Activated effector memory CD4-positive, alpha-beta T cell treated with anti-CD3 and anti-CD28 coated beads, Interleukin-2, amount 50 U/mL, for 16 hours (primary cell): ENCODE results near the gene FOXL2NB.
"Not testable (repeated sequence)": the region's sequence is repeated elsewhere in the genome, so short reads cannot be mapped to it uniquely, and the experiment has no call there.

ENCODE experiments used
- DNase-seq: peaks from one replicate; pipeline ENCODE4 v3.0.0-alpha.2; 2020

FOXL2NB gene

DNA sequence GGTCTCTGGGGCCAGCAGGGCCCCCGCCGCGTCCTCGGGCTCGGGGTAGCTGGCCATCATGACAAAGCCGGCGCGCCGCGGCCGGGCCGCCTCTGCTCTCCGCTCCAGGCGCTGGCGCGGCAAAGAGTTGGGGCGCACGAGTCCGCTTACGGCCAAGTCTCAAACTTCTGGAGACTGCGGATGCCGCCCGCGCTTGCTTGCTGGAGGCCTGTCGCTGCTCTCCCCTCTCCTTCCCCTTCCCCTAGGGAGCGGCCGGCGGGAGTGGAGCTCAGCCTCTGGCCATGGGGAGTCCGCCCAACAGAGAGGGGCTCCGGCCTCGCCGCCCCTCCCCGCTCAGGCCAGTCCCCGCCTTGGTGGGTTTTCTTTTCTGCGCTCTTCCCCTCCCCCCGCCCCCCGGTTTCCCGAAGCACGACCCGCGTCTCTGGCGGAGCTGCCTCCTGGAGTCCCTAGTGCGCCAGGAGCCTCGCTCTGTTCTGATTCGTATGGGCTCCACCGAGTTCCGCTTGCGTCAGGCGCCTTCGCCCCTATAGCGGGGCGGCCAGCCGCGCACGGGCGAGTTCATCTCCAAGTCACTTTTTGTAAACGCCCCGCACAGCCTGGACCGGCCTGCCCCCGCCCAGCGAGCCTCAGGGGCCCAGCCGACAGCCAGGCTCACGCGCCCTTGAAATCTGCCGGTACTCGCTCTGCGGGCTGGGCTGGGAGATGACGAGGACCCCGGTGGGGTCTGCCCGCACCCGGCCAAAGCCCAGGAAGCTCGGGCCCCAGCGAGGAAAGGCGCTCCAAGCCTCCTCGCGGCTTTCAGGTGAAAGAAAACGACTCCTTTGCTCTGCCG is at the start of gene FOXL2NB, which contains the start of gene FOXL2:
TSS of gene FOXL2NB (plus strand) at position 555 of the 832 bp plus-strand sequence. CDS start at position 703, 148 bp downstream.
TSS of gene FOXL2 (minus strand) at position 475 of the 832 bp plus-strand sequence. CDS start at position 60, 415 bp downstream.
- peak; percentile 71 for DNase-seq

DNA sequence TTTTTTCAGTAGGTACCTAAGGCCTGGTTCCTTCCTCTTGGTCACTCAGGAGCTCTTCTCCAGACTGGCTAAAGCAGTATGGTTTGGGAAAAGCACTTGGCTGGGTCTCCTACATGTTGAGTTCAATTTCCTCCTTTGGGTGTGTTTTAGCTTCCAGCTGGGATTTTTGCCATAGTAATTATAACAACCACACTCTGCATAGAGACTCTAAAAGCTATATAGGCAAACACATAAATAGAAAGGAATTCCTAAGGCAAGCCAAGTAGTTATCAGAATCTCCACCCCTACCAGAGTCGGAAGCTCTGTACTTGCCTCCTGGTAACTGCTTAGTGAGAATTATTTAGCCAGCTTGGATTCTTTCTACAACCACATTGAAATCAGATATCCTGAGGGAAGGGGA is 48.7 kb upstream of the FOXL2NB start:
- no peak for DNase-seq

DNA sequence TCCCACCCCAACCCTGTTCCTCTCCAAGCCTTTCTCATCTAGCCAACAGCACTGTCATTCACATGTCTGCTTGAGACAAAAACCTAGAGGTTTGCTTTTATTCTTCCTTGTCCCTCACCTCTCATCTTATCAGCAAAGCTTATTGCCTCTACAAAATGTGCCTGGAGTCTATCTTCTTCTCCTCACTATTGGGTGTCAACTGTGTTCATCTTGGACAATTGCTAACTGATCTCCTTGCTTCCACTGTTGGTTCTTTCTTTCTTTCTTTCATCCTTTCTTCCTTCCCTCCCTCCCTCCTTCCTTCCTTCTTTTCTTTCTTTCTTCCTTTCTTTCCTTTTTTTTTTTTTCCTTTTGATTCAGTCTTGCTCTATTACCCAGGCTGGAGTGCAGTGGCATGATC is 48.3 kb upstream of the FOXL2NB start:
- no peak for DNase-seq

DNA sequence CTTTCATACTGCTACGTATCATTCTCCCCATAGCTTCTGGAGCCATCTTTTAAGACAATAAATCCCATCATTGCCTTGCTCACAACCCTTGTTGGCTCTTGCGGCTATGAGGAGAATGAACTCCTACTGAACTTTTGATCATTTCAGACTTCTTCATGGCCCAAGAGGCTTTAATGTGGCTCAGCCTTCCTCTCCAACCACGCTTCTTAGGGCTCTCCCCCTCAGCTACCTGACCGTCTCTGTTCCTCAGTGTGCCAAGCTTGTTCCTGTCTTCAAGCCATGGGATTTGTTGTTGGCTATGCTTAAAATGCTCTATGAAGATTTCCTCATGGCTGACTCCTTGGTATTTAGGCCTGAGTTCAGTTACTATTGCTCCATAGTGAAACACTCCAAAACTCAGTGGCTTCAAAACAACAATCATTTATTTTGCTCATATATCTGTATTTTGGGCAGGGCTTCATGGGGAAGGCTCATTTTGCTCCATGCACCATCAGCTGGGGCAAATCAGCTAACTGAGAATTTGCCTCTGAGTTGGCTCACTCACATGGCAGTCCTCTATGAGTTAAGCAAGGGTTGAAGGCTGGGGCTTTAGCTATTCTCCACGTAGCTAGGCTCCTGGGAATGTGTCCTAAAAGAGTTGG is 47.5 kb upstream of the FOXL2NB start:
- no peak for DNase-seq

DNA sequence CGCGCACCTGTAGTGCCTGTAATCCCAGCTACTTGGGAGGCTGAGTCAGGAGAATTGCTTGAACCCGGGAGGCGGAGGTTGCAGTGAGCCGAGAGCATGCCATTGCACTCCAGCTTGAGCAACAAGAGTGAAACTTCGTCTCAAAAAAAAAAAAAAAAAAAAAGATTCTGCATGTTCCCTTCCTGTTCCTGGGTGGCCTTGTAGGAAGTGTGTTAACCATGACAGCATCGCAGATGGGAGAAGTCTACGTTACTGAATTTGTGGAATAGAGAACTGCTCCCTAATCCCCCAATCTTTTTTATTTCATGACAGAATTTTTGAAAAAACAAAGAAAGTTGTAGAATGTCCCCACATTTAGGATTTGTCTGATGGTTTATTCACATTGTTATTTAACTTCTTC is 45.5 kb upstream of the FOXL2NB start:
- no peak for DNase-seq

DNA sequence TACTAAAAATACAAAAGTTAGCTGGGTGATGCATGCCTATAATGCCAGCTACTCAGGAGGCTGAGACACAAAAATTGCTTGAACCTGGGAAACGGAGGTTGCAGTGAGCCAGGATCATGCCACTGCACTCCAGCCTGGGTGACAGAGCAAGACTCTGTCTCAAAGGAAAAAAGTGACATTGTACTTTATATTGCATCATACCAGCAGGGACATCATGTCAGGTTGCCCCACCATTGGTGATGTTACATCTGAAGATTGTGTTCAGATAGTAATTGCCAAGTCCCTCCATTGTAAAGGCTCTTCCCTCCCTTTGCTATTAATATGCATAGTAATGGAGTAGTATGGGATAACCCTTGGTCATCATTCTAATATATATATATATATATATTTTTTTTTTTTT is 44.8 kb upstream of the FOXL2NB start:
- no peak for DNase-seq

DNA sequence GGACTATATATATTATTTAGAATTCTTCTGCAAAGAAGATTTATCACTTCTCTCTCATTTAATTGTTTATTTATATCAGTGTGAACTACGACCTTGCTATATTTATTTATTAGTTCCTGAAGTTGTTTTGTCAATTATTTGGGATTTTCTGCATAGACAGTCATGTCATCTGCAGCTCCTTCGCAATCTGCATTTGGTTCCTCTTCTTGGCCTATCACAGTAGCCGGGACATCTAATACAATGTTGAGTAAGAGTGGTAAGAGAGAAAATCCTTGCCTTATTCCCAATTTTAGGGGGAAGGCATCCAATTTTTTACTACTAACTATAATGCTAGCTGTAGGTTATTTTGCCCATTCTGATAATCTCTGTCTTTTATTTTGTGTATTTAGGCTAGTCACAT is 39.5 kb upstream of the FOXL2NB start:
- no peak for DNase-seq

DNA sequence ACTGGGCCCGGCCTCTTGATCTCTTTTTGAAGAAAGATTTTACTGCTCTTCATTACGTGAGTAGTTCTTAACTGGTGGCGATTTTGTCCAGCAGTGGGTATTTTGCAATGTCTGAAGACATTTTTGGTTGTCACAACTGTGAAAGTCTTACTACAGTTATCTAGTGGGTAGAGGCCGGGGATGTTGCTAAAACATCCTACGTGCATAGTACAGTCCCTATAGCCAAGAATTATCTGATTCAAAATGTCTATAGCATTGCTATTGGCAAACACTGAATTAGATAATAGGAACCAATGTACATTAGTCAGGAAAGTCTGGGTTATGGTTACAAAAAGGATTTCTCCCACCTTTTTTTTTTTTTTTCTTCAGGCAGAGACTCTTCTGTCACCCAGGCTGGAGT is 38.2 kb upstream of the FOXL2NB start:
- no peak for DNase-seq

DNA sequence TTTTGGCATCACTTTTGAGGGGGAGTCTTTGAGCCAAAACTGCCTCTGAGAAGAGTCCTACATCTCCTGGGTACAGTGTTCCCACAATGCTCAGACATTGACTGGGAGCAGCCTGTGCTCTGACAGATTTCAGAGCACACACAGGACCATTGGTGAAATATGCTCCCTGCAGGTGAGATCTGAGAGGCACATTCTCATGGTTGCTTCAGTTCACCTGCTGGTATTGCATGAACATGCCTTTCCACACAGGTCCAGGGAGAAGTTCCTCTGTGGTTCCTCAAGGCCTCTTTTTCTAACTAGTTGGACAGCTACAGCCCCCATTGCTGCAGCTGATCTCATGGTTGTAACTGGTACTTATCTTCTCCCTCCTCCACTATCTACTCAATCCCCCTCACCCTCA is 37.1 kb upstream of the FOXL2NB start:
- DNase-seq = no peak

DNA sequence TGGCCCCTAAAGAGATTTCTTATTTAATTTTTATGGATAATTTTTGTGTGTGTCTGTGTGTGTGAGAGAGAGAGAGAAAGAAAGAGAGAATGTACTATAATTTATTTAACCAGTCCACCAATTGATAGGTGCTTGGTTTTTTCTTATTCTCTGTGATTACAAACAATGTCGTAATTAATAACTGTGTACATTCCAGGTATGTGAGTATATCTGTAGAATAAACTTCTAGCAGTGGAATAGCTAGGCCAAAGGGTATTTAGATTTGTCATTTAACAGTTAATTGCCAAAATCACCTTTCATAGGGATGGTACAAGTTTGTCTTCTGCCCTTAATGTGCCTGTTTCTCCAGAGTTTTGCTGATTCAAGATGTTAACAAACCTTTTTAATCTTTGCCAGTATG is 35.4 kb upstream of the FOXL2NB start:
- DNase-seq = no peak

DNA sequence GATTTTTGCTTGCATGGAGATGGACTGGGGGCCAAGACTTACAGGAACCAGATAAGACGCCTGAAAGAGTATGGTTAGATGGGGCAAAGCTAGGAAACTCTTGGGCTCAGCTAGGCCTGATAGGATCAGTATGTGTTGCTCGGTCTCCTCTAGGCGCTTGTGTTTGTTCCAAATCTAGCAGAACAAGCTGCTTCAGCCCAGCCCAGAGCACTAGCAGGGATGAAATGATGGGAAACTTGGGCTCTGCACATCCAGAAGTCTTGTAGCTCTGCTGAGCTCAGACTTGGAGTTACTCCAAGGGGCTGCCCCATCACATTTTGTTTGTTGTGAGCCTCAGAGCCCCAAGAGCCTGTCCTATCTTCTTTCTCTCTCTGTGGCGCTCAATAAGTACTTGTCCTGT is 34.8 kb upstream of the FOXL2NB start:
- no peak for DNase-seq

DNA sequence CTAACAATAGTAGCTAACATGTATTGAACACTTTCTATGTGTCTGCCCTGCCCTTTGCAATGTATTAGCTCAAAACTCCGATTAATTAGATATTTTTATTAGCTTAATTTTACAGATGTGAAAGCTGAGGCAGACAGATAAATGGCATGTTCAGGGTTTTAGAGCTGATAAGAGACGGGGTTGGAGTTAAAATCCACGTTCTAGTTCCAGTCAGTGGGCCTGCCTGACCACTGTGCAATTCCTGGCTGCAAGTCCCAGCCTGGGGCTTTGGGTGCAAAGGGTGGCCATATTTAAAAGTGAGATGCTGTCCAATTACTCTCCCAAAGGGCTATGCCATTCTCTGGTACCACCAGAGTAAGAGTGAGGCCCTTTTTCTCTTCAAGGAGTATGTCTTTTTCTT is 33.3 kb upstream of the FOXL2NB start:
- no peak for DNase-seq

DNA sequence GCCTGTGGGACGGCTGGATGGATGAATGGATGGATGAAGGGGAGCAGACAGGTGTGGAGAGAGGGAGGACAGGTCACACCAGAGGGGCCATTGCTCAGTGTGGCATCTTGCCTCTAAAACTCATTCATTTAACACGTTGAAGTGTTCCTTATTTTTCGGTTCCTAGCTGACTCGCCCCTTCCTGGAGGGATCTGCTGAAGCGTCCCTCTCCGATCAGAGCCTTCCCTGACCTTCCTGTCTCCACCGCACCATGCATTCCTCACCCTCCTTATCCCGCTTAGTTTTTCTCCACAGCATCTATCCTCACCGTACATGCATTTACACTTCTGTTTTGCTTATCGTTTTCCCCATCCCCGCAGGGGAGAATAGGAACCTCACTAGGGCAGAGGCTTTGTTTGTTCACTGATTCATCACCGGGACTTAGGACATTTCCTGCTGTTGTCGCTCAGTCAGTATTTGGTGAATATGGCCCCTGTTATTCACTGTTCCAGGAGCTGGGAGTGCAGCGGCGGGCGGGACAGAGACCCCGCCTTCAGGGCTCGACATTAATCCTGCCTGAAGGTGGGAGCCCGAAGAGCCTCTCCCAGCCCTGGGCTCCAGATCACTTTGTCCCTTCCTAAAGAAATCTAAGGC is 32.0 kb upstream of the FOXL2NB start:
- no peak for DNase-seq

DNA sequence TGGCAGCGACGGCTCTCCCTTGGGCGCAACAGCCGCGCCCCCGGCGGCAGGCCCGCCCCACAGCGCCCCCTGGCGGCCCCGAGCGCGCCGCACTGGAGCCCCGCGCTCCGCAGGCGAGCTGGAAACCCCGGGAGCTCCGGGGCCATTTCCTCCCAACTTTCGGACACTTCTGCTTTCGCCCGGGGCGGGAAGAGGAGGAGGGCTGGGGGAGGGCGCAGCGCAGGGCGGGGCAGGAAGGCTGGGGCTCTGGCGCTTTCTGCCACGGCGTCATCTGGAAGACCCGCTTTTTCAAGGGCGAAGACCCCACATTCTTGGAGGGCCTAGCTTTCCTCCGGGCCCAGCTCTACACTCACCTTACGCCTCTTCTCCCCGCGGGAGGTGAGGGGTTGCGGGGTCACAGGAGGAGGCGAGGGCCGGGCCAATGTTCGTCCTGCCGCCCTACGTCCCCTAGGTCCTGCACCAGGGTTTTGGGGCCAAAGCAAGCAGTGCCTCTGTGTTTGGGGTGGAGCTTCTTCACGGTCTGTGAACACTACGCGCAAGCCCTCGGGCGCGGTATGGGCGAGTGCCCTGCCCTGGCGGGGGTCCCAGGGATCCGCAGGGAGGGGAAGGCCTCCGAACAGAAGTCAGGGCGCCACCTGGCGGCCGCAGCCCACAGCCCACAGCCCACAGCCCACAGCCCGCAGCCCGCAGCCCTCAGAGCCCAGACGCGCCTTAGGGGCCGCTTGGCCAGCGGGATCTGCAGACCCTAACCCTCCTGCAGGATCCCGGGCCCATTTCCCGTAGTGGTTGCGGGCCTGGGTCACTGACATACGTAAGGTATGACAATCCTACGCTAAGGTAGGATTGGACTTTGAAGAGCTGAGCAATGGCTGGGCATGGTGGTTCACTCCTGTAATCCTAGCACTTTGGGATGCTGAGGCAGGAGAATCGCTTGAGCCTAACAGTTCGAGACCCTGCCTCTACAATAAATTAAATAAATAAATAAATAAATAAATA is 31.2 kb upstream of the FOXL2NB start:
- peak; percentile 92 for DNase-seq

DNA sequence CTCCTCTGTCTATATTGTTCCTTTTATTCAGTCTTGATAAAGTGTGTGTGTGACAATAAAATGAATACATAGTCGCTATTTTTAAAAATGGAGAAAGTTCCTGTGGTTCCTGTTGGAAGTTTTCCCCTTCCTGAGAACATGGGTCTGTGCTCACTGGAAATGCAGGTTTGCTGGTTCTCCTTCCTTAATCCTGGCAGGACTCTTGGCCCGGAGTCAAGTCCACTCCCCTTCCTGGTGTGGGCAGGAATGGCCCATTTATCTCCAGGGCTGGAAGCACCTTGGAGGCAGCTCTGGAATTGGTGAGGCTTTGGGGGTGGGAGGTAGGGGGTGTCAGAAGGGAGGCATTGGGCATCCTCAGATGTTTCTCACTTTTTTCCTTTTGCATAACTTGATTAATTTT is 30.2 kb upstream of the FOXL2NB start:
- DNase-seq = no peak

DNA sequence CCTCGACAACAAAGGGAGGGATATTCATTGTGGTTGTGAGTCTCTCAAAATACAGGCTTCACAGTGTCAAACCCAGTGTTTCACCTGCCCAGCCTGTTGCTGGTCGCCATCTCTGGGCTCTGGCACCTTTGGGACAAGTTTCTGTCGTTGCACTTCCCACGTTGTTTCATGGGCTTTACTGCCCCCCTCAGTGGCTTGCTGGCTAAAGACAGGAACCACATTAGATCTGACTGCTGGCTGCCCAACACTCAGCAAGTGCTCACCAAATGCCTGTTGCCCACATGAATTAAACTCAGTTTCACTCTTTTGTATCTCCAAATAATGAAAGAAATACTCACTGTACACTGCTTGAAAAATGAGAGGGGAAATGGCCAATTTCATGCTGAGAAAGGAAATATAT is 27.7 kb upstream of the FOXL2NB start:
- no peak for DNase-seq

DNA sequence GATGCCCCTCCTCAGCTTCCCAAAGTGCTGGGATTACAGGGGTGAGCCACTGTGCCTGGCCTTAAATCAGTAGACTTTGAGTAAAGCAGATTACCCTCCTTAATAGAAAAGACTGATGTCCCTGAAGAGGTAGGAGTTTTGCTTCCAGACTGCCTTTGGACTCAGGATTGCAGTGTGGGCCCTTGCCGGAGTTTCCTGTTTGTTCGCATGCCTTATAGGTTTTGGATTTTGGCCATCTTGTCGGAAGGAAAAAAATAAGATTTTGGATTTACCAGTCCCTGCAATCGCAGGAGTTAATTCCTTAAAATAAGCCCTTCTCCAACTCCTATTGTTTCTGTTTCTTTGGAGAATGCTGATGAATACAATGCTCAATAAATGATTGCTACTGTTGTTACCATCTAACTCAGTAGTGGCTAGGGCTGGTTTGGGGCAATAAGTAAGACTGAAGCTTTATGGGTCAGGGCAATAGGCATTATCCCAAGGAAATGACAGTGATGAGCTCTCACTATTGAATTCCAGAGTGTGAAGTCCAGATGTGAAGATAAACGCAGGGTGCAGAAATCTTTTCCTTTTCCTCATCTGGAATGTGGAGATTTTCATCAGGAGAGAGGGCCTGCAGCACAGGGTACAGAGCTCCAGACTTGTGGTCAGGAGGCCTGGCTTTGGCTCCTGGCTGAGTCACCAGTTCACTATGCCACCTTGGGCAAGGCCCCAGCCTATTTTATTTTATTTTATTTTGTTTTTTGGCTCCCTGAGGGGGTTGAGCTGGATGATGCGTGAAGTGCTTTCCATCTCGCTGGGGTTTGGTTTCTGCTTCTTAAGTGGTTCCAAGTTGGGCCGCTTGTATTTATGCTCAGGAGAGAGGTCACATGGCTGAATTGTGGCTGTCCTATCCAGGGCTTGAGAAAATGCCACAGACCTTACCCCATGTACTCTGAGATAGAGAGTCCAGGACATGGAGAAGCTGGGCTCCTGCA is 25.4 kb upstream of the FOXL2NB start:
- no peak for DNase-seq

DNA sequence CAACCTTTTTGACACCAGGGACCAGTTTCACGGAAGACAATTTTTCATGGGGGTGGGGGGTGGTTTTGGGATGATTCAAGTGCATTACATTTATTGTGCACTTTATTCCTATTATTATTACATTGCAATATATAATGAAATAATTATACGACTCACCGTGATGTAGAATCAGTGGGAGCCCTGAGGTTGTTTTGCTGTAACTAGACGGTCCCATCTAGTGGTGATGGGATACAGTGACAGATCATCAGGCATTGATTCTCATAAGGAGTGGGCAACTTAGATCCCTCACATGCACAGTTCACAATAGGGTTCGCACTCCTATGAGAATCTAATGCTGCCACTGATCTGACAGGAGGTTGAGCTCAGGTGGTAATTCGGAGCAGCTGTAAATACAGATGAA is 24.6 kb upstream of the FOXL2NB start:
- DNase-seq = not testable (repeated sequence)

DNA sequence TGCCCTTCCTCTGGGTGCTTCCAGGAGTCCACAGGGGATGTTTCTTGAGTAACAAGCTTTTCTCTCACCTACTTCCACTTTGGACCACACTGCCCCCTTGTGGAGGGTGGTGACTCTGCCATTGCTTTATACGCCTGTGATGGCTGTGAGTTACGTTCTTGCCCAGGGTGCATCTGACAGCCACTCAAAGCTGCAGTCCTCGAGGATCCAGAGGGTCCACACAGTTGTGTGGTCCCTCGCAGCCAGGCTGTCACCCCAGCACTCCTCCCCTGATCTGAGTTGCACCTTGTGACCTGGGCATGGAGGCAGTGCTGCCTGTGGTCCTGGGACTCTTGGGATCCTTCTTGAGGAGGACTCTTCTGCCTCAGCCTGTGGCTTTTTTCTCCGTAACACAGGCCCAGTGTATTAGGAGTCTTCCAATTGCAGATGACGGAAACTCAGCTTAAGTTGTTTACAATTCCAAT is 23.5 kb upstream of the FOXL2NB start:
- DNase-seq = peak; percentile 93

DNA sequence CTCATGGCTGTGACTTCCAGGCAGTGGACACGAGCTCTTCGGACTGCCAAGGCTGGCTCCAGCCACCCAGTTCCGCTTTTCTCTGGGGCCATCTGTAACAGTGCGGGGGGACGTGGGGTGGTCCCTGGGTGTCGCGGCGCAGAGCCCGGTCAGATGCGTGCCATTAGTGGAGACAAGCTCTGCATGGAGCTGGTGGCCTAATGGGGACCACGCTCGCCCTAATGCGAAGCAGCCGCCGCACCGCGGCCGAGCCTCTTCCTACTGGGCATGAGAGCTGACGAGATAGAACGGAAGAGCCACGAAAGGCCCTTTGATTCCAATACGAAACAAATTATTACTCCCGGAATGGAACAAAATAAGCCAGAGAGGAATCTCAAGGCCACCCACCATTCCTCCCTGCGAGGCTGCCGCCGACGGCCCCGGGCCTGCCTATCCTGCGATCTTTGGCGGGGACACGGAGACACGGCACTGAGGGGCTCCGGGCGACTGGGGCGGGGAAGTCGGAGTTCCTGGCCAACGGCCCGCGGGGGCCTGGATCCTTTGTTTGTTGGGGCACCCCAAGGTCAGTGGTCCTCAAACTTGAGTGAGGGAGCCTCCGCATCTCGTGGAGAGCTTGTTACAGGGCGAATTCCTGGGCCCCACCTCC is 18.2 kb upstream of the FOXL2NB start:
- DNase-seq = no peak
